Glomerular visceral epithelial cell (primary cell): ENCODE results near the gene INF2.

Experiments
- DNase-seq: peaks from one replicate; pipeline ENCODE4 v3.0.0-alpha.2; 2016; ENCODE audit errors: extremely low spot score

The INF2 gene

DNA sequence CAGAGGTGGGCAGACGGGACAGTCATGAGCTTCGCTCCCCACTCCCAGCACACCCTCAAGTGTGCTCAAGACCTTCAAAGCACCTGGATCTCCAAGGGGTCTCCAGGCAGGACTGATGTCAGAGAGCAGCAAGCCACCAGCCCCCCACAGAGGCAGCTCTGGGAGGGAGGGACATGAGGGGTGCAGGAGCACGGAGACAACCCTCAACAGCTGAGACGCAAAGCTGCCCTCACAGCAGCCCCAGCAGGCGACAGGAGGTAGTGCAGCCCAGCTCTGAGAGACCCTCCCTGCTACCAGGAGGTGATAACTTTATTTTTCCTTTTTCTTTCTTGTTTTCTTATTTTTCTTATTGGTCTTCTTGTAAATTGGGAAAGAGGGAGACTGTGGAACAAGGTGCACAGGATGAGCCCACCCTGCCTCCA, 81.4 kb downstream of the INF2 start:
- DNase-seq = peak; percentile 15

DNA sequence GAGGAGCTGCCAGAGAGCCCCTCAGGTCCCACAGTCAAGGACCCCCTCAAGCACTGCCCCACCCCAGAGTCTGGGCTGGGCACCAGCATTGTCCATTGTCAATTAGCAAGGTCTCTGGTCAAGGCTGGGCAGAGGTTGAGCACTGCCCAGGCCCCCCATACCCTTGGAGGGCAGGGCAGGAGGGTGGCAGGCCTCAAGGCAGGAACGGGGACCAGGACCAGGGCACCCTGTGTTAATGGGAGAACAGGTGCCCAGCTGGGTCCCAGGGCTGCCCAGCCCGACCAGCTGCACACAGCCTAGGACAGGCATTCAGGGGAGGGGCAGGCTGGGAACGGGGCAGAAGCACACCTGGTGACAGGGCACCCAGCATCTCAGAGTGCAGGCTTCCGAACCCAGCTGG, 82.0 kb downstream of the INF2 start:
- no peak for DNase-seq
